HG03378 (cell line): ENCODE results near the gene OLIG1.

Experiments
- ATAC-seq: cut with Tn5 transposase; IDR thresholded peaks from one replicate; pipeline ENCODE4 v1.9.1; 2021; ENCODE audit warnings: mild to moderate bottlenecking, moderate library complexity; ENCODE audit not compliant: unreplicated experiment

The OLIG1 gene

GRCh38 chr21:33069994-33070743 is at the start of gene OLIG1:
Gene OLIG1 (plus strand): TSS chr21:33070141. CDS start chr21:33070247, 106 bp downstream.
- no peak for ATAC-seq

GRCh38 chr21:33020558-33021100 is 49.3 kb upstream of the OLIG1 start:
- ATAC-seq: no peak

GRCh38 chr21:33021150-33021549 is 48.8 kb upstream of the OLIG1 start:
- ATAC-seq: no peak

GRCh38 chr21:33021667-33022066 is 48.3 kb upstream of the OLIG1 start:
- no peak for ATAC-seq

- ATAC-seq: no peak
Observed at GRCh38 chr21:33022489-33022827, 47.5 kb upstream of the OLIG1 start.

- no peak for ATAC-seq
Observed at GRCh38 chr21:33022828-33023573, 46.9 kb upstream of the OLIG1 start.

- ATAC-seq: no peak
Observed at GRCh38 chr21:33023574-33024200, 46.3 kb upstream of the OLIG1 start.

GRCh38 chr21:33024201-33025103 is 45.5 kb upstream of the OLIG1 start:
- ATAC-seq: no peak

- no peak for ATAC-seq
Observed at GRCh38 chr21:33025106-33025488, 44.8 kb upstream of the OLIG1 start.

GRCh38 chr21:33025489-33026442 is 44.2 kb upstream of the OLIG1 start, which contains the start of gene OLIG2:
Gene OLIG2 (plus strand): TSS chr21:33025935. CDS start chr21:33026863, 928 bp downstream.
- no peak for ATAC-seq

- ATAC-seq: no peak
Observed at GRCh38 chr21:33026443-33026858, 43.5 kb upstream of the OLIG1 start.

- ATAC-seq: no peak
Observed at GRCh38 chr21:33026878-33027400, 43.0 kb upstream of the OLIG1 start.

GRCh38 chr21:33027401-33028286 is 42.3 kb upstream of the OLIG1 start:
- no peak for ATAC-seq

- no peak for ATAC-seq
Observed at GRCh38 chr21:33028287-33028670, 41.7 kb upstream of the OLIG1 start.

GRCh38 chr21:33028773-33029384 is 41.1 kb upstream of the OLIG1 start:
- no peak for ATAC-seq

- no peak for ATAC-seq
Observed at GRCh38 chr21:33029385-33029921, 40.5 kb upstream of the OLIG1 start.

GRCh38 chr21:33029975-33030461 is 39.9 kb upstream of the OLIG1 start:
- ATAC-seq: no peak
